NCI-H1694 (cell line): ENCODE data around the gene KIAA2012.
"Not testable (repeated sequence)": the region's sequence is repeated elsewhere in the genome, so short reads cannot be mapped to it uniquely, and the experiment has no call there.

Experiments
- DNase-seq: peaks from one replicate; lab custom pipeline; 2025; lab: John Stamatoyannopoulos, UW

Gene KIAA2012

DNA sequence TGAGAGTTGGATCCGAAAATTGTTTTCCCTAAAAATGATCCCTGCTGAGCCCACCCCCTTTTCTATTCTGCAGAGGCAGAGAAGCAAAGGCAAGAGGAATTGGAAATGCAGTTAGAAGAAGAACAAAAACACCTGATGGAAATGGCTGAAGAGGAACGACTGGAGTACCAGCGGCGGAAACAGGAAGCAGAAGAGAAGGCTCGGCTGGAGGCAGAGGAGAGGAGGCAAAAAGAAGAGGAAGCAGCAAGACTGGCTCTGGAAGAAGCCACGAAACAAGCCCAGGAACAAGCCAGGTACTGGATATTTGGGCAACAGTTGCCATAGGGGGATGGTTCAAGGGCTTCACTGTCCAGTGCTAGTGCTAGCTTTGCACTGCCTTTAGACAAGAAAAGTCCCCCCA lies 123.7 kb downstream of the KIAA2012 start:
- DNase-seq = no peak

DNA sequence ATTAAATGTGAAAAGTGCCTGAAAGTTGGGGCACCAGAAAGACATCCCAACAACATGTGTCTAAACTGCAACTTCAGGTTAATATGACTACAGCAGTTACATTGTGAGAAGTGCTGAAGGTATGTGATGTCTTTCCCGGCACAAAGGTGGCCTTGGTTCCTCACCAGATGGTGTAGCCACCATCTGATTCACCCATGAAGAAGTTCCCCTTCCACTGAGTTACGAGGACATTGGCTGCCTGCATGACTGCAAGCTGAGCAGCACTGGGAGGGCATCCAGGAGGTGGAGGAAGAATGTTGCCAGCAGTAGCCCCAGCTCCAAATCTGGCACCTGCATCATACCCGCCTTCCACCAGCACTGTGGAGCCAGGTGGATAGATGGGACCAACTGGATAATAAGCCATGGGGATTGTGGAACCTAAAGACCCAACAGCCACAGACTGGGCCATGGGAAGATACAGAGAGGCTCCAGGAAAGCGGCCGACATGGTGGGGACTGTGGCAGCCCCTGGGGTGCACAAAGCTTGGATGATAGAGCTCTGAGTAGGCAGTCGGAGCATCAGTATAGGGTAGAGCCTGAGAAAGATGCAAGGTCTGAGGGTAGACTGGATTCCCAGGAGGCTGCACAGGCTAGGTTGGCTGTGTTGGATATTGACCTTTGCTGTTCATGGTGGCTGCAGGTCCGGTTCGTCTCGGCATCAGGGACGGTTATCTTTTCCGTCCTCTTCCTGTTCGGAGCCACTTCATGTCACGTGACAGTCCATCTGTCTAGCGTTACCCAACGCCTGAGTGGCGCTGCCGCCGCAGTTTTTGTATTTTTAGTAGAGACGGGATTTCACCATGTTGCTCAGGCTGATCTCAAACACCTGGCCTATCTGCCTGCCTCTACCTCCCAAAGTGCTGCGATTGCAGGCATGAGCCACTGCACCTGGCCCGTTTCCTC lies 128.4 kb downstream of the KIAA2012 start:
- no peak for DNase-seq

DNA sequence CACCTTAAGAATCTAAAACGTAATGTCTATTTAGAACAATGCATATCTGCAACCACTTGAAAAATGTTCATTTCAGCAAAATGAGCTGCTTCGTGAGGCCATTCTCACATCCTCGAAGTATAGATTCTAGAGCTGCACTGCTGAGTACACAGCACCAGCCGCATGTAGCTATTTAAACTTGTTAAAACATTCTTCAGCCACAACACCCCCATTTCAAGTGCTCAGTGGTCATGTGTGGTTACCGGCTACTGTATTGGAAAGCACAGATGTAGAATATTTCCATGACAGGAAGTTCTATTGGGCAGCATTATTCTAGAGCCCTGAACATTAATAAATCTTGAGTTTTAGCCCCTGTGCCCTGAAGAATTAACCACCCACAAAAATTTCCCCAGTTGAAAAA lies 130.3 kb downstream of the KIAA2012 start:
- DNase-seq = no peak

DNA sequence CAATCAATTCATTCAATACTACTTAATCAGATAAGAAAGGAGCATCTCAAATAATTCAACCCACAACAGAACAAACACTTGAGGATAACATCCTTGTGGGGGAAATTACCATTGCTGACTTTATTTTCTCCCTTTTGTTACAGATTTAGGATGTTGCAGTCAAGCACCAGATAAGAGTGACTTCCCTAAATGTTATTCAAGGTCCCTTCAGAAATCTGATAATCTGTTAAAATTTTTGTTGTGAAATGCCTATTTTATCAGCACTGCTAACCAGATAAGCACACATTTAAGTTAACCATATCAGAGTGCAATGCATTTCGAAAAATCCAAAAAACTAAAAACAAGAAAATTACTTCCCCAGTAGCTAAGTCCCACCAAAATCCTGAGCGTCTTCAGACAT lies 131.8 kb downstream of the KIAA2012 start:
- no peak for DNase-seq

DNA sequence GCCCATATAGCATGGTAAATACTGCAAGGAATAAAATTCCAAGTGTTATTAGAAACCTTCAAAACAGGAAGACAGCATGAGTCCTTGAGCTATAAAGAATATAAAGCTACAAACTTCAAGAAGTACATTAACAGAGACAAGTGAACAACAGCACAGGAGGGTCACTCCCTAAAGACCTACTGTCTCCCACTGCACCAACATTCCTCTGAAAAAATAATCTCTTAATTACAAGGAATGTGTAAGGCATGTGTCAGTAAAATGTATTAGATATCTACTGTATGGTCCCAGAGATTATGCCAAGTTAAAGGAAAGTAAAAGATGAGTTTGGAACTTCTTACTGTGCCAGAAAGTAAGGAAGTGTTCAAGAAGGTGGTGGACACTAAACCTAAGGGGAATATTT lies 135.5 kb downstream of the KIAA2012 start:
- no peak for DNase-seq

DNA sequence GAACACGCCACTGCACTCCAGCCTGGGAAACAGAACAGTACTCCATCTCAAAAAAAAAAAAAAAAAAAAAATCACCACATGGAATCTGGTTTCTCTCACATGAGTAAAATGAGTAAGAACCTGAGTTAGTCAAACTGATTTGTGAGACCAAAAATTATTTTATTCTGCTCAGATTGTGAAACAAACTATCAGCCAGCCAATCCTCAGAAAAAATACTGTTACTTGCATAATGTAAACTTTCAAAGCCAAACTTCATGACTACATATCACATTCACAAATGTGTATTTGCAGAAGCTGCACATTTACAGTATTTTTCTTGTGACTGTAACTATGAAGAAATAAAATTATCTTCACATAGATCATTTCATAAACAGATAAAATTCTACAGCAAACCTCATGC lies 142.1 kb downstream of the KIAA2012 start:
- DNase-seq = no peak

DNA sequence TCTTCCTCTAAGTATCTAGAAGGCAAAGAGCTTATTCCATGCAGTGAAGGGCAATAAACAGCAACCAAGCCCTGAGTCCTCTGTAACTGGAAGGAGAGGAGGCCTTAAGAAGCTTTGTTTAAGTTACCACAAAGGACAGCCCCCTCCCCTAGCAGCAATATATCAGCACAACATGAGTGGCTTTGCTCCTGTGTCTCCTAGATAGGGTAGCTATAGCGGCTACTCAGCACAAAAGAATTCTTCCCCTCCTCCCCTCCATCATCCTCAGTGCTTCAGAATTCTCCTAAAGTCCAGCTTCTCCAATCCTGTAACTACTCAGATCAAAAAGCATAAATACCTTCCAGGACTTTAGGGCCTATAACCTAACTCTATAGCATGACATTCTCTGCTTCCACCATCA lies 148.8 kb downstream of the KIAA2012 start:
- DNase-seq = no peak

DNA sequence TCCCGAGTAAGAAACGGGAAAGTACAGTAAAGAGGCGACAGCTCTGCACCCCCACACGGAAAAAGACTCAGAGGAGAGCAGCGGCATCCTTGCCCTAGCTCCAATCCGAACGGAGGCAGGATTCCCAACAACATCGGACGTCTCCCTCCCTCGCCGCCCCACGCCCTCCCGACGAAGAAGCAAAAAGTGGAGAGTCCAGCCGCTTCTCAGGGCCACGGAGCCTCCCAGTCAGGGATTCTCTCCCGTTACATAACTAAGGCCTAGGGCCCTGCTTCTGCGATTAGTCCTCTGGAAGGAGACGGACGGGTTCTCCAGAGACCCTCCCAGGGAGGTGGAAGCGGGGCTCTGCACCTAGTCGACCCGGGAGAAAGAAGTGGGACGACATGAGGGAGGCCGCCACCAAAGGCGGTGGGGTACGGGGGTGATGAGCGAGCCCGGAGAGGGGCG lies 164.8 kb downstream of the KIAA2012 start:
- no peak for DNase-seq

DNA sequence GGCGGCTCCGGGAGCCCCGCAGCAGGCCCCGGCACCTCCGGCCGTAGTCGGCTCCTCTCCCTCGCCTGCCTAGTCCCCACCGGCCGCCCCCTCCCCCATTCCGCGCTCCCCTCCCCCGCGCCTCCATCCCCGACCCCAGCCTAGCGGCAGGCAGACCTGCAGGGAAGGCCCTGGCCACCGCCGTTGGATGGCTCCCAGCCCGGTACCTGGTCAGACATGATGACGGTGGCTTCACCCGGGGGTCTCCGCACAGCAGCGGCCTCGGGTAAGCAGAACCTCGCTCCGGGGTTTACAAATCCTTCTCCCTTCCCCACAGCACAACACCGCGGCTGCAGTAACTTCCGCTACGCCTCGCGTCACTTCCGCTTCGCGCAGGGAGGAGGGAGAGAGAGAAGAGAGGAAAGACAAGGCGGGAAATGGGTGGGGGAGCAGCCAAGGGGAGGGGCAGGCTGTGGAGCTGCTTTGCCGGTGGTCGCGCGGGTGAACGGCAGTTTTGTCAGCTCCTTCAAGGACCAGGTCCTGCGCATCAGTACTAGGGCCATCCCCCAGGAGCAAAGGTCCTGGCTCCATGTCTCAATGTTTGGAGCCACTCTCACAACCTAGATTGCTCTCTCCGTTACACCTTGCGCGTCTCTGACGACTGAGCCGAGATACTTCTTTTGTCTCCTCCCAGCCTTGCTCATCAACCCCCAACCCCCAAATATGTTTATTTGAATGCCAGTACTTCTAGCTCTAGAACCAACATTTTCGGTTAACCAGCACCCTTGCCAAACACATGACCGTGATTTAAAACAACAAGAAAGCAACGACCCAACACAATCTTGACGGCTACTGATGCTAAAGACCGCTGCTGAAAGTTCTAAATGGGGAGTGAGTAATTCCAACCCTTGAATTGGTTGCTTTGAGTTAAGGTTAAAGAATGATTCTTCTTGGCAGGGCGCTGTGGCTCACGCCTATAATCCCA lies 165.5 kb downstream of the KIAA2012 start, which contains the start of gene SUMO1:
SUMO1 (minus strand) TSS at position 364 of the 964 bp plus-strand sequence; CDS start at position 218, 146 bp downstream.
- DNase-seq = peak; percentile 92

DNA sequence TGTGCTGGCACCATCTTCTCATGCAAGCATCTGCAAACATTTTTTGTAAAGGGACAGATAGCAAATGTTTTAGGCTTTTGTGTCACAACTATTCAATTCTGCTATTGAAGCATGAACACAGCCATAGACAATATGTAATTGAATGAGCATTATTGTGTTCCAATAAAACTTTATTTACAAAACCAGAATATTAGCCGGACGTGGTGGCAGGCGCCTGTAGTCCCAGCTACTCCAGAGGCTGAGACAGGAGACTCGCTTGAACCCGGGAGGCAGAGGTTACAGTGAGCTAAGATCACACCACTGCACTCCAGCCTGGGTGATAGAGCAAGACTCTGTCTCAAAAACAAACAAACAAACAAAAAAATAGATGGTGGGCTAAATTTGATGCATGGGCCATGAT lies 174.7 kb downstream of the KIAA2012 start:
- DNase-seq = not testable (repeated sequence)

DNA sequence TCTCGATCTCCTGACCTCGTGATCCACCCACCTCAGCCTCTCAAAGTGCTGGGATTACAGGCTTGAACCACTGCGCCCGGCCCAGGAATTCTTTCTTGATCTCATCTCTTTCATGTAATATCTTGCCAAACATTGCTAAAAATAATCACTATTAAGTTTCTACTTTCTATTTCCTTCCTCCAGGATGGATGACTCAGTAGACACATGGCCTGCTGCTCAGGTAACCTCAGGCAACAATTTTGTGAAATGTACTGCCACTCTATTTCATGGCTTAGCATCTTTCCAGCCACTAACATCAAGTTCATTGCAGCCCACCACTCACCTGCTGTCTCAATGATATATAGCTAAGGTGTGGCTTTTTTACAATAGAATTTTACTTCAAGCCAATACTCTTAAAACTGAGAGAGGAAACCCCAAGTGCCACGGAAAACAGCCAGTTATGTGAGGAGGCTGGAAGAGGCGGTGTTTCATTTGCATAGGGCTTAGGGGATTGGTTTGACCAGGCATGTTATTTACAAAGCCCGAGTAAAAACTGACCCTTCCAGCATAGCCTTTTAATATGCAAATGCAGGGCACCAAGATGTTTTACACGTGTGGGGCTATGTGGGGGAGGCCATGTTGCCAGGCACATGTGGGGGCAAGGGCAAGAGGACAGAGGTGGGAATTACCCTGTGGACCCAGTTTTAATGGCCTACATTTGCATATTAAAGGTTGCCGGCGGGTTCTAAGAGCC lies 176.6 kb downstream of the KIAA2012 start:
- no peak for DNase-seq

DNA sequence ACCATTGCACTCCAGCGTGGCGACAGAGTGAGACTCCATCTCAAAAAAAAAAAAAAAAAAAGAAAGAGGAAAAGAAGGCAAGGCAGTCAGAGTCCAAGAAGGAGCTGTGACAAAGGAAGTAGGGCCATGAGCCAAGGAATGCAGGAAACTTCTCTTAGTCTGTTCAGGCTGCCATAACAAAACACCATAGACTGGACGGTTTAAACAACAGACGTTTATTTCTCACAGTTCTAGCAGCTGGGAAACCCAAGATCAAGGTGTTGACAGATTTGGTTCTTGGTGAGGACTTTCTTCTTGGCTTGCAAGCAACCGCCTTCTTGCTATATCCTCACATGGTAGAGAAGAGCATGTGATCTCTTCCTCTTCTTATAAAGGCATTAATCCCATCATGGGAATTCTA lies 178.4 kb downstream of the KIAA2012 start:
- no peak for DNase-seq
